ENCODE measurements around the gene CDK3. TPM values are rescaled to one million over a fixed set of nuclear protein-coding genes. Genes with fewer than 3 reads are reported as not detected.

The CDK3 gene
- total RNA-seq, 4 donors from 2014 or later = 5.6 to 33.1 (median 9.6) TPM

- no peaks in the 10 kb centered on the region for H3K27me3 ChIP-seq
- peaks cover 50% of the 10 kb centered on the region for H3K4me1 ChIP-seq
- TF ChIP-seq EP300 (IDR thresholded peaks at IDR 0.05) (no peak), POLR2A (IDR thresholded peaks at IDR 0.05) (no peak), CTCF (IDR thresholded peaks at IDR 0.05) (no peak), POLR2AphosphoS5 (IDR thresholded peaks at IDR 0.05) (no peak)
- WGBS = 75% methylated on average over 4 of the region's 4 CpGs
- H3K27ac ChIP-seq = no peak overlapping the region
- no peak for DNase-seq (ENCODE audit: low spot score in 2 of 2)
- no peaks in the 10 kb centered on the region for H3K36me3 ChIP-seq
- H3K9me3 ChIP-seq = no peaks in the 10 kb centered on the region
- H3K4me3 ChIP-seq = no peak overlapping the region
Observed at GRCh38 chr17:75985986-75986385, 14.7 kb upstream of the CDK3 start.

GRCh38 chr17:75987041-75987440, 13.6 kb upstream of the CDK3 start:
- TF ChIP-seq POLR2AphosphoS5 (IDR thresholded peaks at IDR 0.05) (no peak), EP300 (IDR thresholded peaks at IDR 0.05) (no peak), POLR2A (IDR thresholded peaks at IDR 0.05) (no peak), CTCF (IDR thresholded peaks at IDR 0.05) (no peak)

GRCh38 chr17:75991396-75991795, 9.3 kb upstream of the CDK3 start:
- Histone ChIP-seq H3K36me3 (peaks cover 32% of the 10 kb centered on the region), H3K4me3 (no peak overlapping the region), H3K27me3 (no peaks in the 10 kb centered on the region), H3K4me1 (peaks cover 3% of the 10 kb centered on the region), H3K9me3 (no peaks in the 10 kb centered on the region), H3K27ac (no peak overlapping the region)
- no peak for DNase-seq (ENCODE audit: low spot score in 2 of 2)
- WGBS = 89% methylated on average over 9 of the region's 9 CpGs
- TF ChIP-seq CTCF (IDR thresholded peaks at IDR 0.05) = no peak
- no peak for TF ChIP-seq EP300 (IDR thresholded peaks at IDR 0.05)
- TF ChIP-seq POLR2AphosphoS5 (IDR thresholded peaks at IDR 0.05) = no peak
- TF ChIP-seq POLR2A (IDR thresholded peaks at IDR 0.05) = no peak

More at GRCh38 chr17:75987041-75987440, 13.6 kb upstream of the CDK3 start:
- H3K36me3 ChIP-seq = peaks cover 9% of the 10 kb centered on the region
- no peaks in the 10 kb centered on the region for H3K9me3 ChIP-seq
- H3K27me3 ChIP-seq = no peaks in the 10 kb centered on the region
- no peak for DNase-seq (ENCODE audit: low spot score in 2 of 2)
- H3K4me3 ChIP-seq = no peak overlapping the region
- peaks cover 40% of the 10 kb centered on the region for H3K4me1 ChIP-seq
- WGBS = 59% methylated on average over 4 of the region's 4 CpGs
- no peak overlapping the region for H3K27ac ChIP-seq

- H3K4me1 ChIP-seq = peaks cover 28% of the 10 kb centered on the region
- no peak overlapping the region for H3K27ac ChIP-seq
- peaks cover 32% of the 10 kb centered on the region for H3K36me3 ChIP-seq
- no peaks in the 10 kb centered on the region for H3K27me3 ChIP-seq
- WGBS = 91% methylated on average over 5 of the region's 5 CpGs
- no peak overlapping the region for H3K4me3 ChIP-seq
- TF ChIP-seq POLR2AphosphoS5 (IDR thresholded peaks at IDR 0.05) (no peak), EP300 (IDR thresholded peaks at IDR 0.05) (no peak), CTCF (IDR thresholded peaks at IDR 0.05) (no peak), POLR2A (IDR thresholded peaks at IDR 0.05) (no peak)
- no peak for DNase-seq (ENCODE audit: low spot score in 2 of 2)
- no peaks in the 10 kb centered on the region for H3K9me3 ChIP-seq
Observed at GRCh38 chr17:75994802-75995370, 5.8 kb upstream of the CDK3 start.

- WGBS = 85% methylated on average over 7 of the region's 7 CpGs
- H3K36me3 ChIP-seq = peaks cover 32% of the 10 kb centered on the region
Observed at GRCh38 chr17:75995385-75995925, 5.2 kb upstream of the CDK3 start.

More at GRCh38 chr17:75995385-75995925, 5.2 kb upstream of the CDK3 start:
- no peaks in the 10 kb centered on the region for H3K27me3 ChIP-seq
- peaks cover 34% of the 10 kb centered on the region for H3K4me1 ChIP-seq
- no peaks in the 10 kb centered on the region for H3K9me3 ChIP-seq
- TF ChIP-seq CTCF (IDR thresholded peaks at IDR 0.05) (no peak), POLR2AphosphoS5 (IDR thresholded peaks at IDR 0.05) (no peak), POLR2A (IDR thresholded peaks at IDR 0.05) (no peak), EP300 (IDR thresholded peaks at IDR 0.05) (no peak)
- no peak overlapping the region for H3K27ac ChIP-seq
- H3K4me3 ChIP-seq = no peak overlapping the region
- DNase-seq (ENCODE audit: low spot score in 2 of 2) = no peak
